NT2/D1 (cell line): ENCODE data around the gene GLIS1.

Experiments used
- DNase-seq: peaks from one replicate; pipeline ENCODE4 v3.0.0-alpha.2; 2011; ENCODE audit warnings: low read depth, low spot score
- H3K27me3 ChIP-seq: 2 replicates; pipeline ENCODE4 v1.6.0; 2011; ENCODE audit warnings: mild to moderate bottlenecking; ENCODE audit not compliant: insufficient read length, insufficient read depth
- H3K36me3 ChIP-seq: 2 replicates; pipeline ENCODE4 v1.6.1; 2011; ENCODE audit warnings: mild to moderate bottlenecking, low read length, mixed read lengths; ENCODE audit not compliant: insufficient read depth, insufficient read length
- H3K4me1 ChIP-seq: 2 replicates; pipeline ENCODE4 v1.5.1; 2011; ENCODE audit not compliant: insufficient read depth, insufficient read length
- H3K4me3 ChIP-seq: 2 replicates; pipeline ENCODE4 v1.5.1; 2011; ENCODE audit warnings: low read depth; ENCODE audit not compliant: insufficient read length
- H3K9ac ChIP-seq: 2 replicates; pipeline ENCODE4 v1.6.0; 2011; ENCODE audit warnings: low read depth; ENCODE audit not compliant: insufficient read length
- H3K9me3 ChIP-seq: 2 replicates; pipeline ENCODE4 v1.5.1; 2011; ENCODE audit warnings: mild to moderate bottlenecking, low read length; ENCODE audit not compliant: insufficient read depth
- SUZ12 ChIP-seq: IDR thresholded peaks from 2 replicates; pipeline ENCODE4 v1.6.1; 2011; ENCODE audit not compliant: insufficient read length, insufficient read depth; ENCODE audit errors: extremely low read depth
- YY1 ChIP-seq: IDR thresholded peaks from 2 replicates; pipeline ENCODE4 v1.6.1; 2011; ENCODE audit not compliant: insufficient read length, insufficient read depth
- ZNF274 ChIP-seq: IDR thresholded peaks from 2 replicates; pipeline ENCODE4 v1.6.1; 2011; ENCODE audit warnings: mild to moderate bottlenecking, low read depth, low read length

The GLIS1 gene

GRCh38 chr1:53504901-53505300 is 234.1 kb downstream of the GLIS1 start:
- H3K9me3 ChIP-seq = no peaks in the 10 kb centered on the region
- DNase-seq = no peak
- H3K27me3 ChIP-seq = peaks cover 3% of the 10 kb centered on the region
- peaks cover 71% of the 10 kb centered on the region for H3K4me1 ChIP-seq
- H3K4me3 ChIP-seq = no peak overlapping the region
- H3K9ac ChIP-seq = no peak overlapping the region
- no peaks in the 10 kb centered on the region for H3K36me3 ChIP-seq
- TF ChIP-seq SUZ12 = no peak
- no peak for TF ChIP-seq ZNF274
- TF ChIP-seq YY1 = no peak

GRCh38 chr1:53503433-53504217 is 235.3 kb downstream of the GLIS1 start:
- H3K36me3 ChIP-seq = no peaks in the 10 kb centered on the region
- TF ChIP-seq ZNF274 = no peak
- TF ChIP-seq SUZ12 = no peak
- no peak for TF ChIP-seq YY1
- peak overlapping the region; percentile 72 for H3K9ac ChIP-seq
- no peak for DNase-seq
- H3K9me3 ChIP-seq = no peaks in the 10 kb centered on the region
- H3K4me1 ChIP-seq = peaks cover 61% of the 10 kb centered on the region
- H3K4me3 ChIP-seq = no peak overlapping the region
- H3K27me3 ChIP-seq = peaks cover 3% of the 10 kb centered on the region

DNA sequence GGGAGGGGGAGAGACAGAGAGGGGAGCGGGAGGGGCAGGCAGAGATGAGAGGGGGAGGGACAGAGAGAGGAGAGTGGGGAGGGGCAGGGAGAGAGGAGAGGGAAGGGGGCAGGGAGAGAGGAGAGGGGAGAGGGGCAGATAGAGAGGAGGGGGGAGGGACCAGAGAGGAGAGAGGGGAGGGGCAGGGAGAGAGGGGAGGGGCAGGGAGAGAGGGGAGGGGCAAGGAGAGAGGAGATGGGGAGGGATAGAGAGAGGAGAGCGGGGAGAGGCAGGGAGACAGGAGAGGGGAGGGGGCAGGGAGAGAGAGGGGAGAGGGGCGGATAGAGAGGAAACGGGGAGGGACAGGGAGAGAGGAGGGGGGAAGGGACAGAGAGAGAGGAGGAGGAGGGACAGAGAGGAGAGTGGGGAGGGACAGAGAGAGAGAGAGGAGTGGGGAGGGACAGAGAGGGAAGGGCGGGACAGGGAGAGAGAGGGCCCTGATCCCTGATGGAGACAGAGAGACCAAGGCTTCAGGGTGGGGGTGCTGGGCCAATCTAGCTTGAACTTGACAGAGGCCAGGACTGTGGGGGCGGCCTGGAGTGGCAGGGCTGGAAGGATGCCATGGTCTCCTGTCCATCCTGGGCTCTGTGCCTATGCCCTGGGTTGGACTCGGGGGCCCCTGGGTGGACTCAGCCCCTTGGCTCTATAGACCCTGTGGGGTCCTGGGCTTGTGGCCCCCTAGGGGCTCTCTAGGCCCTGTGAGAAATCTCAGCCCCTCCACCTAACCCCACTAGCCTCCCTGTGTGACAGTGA is 236.1 kb downstream of the GLIS1 start:
- no peak for DNase-seq
- Histone ChIP-seq H3K36me3 (no peaks in the 10 kb centered on the region), H3K9me3 (no peaks in the 10 kb centered on the region), H3K4me1 (peaks cover 53% of the 10 kb centered on the region), H3K9ac (peak overlapping the region; percentile 72), H3K4me3 (no peak overlapping the region), H3K27me3 (peaks cover 3% of the 10 kb centered on the region)
- no peak for TF ChIP-seq ZNF274
- TF ChIP-seq YY1 = no peak
- no peak for TF ChIP-seq SUZ12

GRCh38 chr1:53501065-53502005 is 237.6 kb downstream of the GLIS1 start:
- no peak for DNase-seq
- Histone ChIP-seq H3K4me3 (no peak overlapping the region), H3K4me1 (peaks cover 38% of the 10 kb centered on the region), H3K27me3 (peaks cover under 1% of the 10 kb centered on the region), H3K9ac (peak overlapping the region; percentile 34), H3K9me3 (no peaks in the 10 kb centered on the region), H3K36me3 (no peaks in the 10 kb centered on the region)
- TF ChIP-seq SUZ12 (no peak), ZNF274 (no peak), YY1 (no peak)

DNA sequence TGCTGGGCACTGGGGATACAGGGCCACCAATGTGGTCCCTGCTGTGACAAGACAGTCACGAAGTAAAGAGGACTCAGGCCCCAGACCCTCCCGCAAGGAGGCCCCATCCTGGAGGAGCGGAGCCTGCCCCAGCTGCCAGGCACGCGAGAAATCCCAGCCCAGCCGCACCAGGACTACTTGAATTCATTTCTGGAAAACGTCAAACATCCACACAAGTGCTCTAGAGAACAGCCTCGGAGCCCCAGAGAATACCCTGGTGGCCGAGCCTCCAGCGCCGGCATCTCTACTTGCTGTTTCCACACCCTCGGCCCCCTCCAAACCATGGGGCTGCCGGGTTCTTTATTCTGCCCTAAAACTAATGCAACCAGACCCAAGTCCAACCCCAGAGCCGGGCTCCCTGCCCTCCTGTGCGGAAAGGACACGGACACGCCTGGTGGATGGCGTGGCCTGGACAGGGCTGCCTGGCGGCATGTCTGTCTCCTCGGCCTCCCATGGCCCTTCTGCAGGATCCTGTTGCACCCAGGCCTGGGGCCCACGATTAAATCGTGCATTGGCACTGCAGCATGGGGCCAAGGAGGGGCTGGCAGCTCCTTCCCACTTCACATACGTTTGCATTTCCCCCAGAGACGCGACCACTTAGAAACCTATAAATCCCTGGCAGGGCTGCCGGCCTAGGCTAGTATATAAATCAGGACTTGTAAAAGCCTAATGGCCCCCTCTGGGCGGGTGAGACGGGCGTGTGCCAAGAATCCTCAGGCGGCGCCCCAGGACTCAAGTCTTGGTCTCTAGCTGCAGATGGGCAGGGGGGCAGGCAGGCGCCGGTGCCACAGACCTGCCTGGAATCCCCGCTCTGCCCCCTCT is 238.5 kb downstream of the GLIS1 start:
- Histone ChIP-seq H3K9ac (no peak overlapping the region), H3K27me3 (no peaks in the 10 kb centered on the region), H3K36me3 (no peaks in the 10 kb centered on the region), H3K4me1 (peaks cover 30% of the 10 kb centered on the region), H3K4me3 (no peak overlapping the region), H3K9me3 (no peaks in the 10 kb centered on the region)
- DNase-seq = no peak
- no peak for TF ChIP-seq YY1
- no peak for TF ChIP-seq ZNF274
- TF ChIP-seq SUZ12 = no peak

GRCh38 chr1:53499257-53500203 is 239.4 kb downstream of the GLIS1 start:
- TF ChIP-seq YY1 = no peak
- TF ChIP-seq ZNF274 = no peak
- no peak for TF ChIP-seq SUZ12
- H3K4me3 ChIP-seq = no peak overlapping the region
- DNase-seq = no peak
- H3K4me1 ChIP-seq = peaks cover 24% of the 10 kb centered on the region
- H3K9me3 ChIP-seq = no peaks in the 10 kb centered on the region
- H3K27me3 ChIP-seq = no peaks in the 10 kb centered on the region
- no peaks in the 10 kb centered on the region for H3K36me3 ChIP-seq
- no peak overlapping the region for H3K9ac ChIP-seq
